Measurements from ENCODE around the gene RERG. TPM values are rescaled to one million over a fixed set of nuclear protein-coding genes. Genes with fewer than 3 reads are reported as not detected.

The RERG gene
- total RNA-seq, 2 donors from 2014 or later = 9.9 to 12.4 TPM

- Histone ChIP-seq H3K9me3 (no peaks in the 10 kb centered on the region), H3K4me3 (no peak overlapping the region), H3K4me1 (no peaks in the 10 kb centered on the region), H3K27me3 (no peaks in the 10 kb centered on the region), H3K36me3 (no peaks in the 10 kb centered on the region), H3K27ac (no peak overlapping the region)
- TF ChIP-seq CTCF (IDR thresholded peaks at IDR 0.05) = no peak
- DNase-seq (ENCODE audit: low spot score) = no peak
Observed at GRCh38 chr12:15234508-15234907, 13.3 kb upstream of the RERG start.

GRCh38 chr12:15234011-15234410 is 12.8 kb upstream of the RERG start:
- Histone ChIP-seq H3K36me3 (no peaks in the 10 kb centered on the region), H3K4me3 (no peak overlapping the region), H3K27me3 (no peaks in the 10 kb centered on the region), H3K27ac (no peak overlapping the region), H3K9me3 (no peaks in the 10 kb centered on the region), H3K4me1 (no peaks in the 10 kb centered on the region)
- DNase-seq (ENCODE audit: low spot score) = no peak
- TF ChIP-seq CTCF (IDR thresholded peaks at IDR 0.05) = no peak

GRCh38 chr12:15232959-15233358 is 11.7 kb upstream of the RERG start:
- no peak for TF ChIP-seq CTCF (IDR thresholded peaks at IDR 0.05)
- Histone ChIP-seq H3K4me3 (no peak overlapping the region), H3K36me3 (no peaks in the 10 kb centered on the region), H3K4me1 (no peaks in the 10 kb centered on the region), H3K27ac (no peak overlapping the region), H3K27me3 (no peaks in the 10 kb centered on the region), H3K9me3 (no peaks in the 10 kb centered on the region)
- DNase-seq (ENCODE audit: low spot score) = no peak

- DNase-seq (ENCODE audit: low spot score) = no peak
- H3K4me3 ChIP-seq = no peak overlapping the region
- no peaks in the 10 kb centered on the region for H3K36me3 ChIP-seq
- H3K4me1 ChIP-seq = no peaks in the 10 kb centered on the region
- no peak for TF ChIP-seq CTCF (IDR thresholded peaks at IDR 0.05)
- H3K9me3 ChIP-seq = no peaks in the 10 kb centered on the region
- H3K27ac ChIP-seq = no peak overlapping the region
- H3K27me3 ChIP-seq = no peaks in the 10 kb centered on the region
Observed at GRCh38 chr12:15231493-15231892, 10.3 kb upstream of the RERG start.

- H3K9me3 ChIP-seq = no peaks in the 10 kb centered on the region
- TF ChIP-seq CTCF (IDR thresholded peaks at IDR 0.05) = no peak
- H3K4me1 ChIP-seq = no peaks in the 10 kb centered on the region
- no peak overlapping the region for H3K27ac ChIP-seq
- no peaks in the 10 kb centered on the region for H3K36me3 ChIP-seq
- H3K27me3 ChIP-seq = no peaks in the 10 kb centered on the region
- DNase-seq (ENCODE audit: low spot score) = no peak
- H3K4me3 ChIP-seq = no peak overlapping the region
Observed at GRCh38 chr12:15230751-15231150, 9.5 kb upstream of the RERG start.

GRCh38 chr12:15230137-15230536 is 8.9 kb upstream of the RERG start:
- no peaks in the 10 kb centered on the region for H3K27me3 ChIP-seq

More at GRCh38 chr12:15230137-15230536, 8.9 kb upstream of the RERG start:
- Histone ChIP-seq H3K4me3 (no peak overlapping the region), H3K27ac (no peak overlapping the region), H3K4me1 (no peaks in the 10 kb centered on the region), H3K36me3 (no peaks in the 10 kb centered on the region), H3K9me3 (no peaks in the 10 kb centered on the region)
- TF ChIP-seq CTCF (IDR thresholded peaks at IDR 0.05) = no peak
- DNase-seq (ENCODE audit: low spot score) = no peak

All from right atrium auricular region (tissue), 2 donors.